GM10847 (cell line): Measurements from ENCODE around the gene KCNQ5.

Experiments used
- POLR2A ChIP-seq: IDR thresholded peaks from 2 replicates; pipeline ENCODE4 v1.6.1; 2011; ENCODE audit not compliant: insufficient read length; ENCODE audit errors: extremely low read depth

Gene KCNQ5

DNA sequence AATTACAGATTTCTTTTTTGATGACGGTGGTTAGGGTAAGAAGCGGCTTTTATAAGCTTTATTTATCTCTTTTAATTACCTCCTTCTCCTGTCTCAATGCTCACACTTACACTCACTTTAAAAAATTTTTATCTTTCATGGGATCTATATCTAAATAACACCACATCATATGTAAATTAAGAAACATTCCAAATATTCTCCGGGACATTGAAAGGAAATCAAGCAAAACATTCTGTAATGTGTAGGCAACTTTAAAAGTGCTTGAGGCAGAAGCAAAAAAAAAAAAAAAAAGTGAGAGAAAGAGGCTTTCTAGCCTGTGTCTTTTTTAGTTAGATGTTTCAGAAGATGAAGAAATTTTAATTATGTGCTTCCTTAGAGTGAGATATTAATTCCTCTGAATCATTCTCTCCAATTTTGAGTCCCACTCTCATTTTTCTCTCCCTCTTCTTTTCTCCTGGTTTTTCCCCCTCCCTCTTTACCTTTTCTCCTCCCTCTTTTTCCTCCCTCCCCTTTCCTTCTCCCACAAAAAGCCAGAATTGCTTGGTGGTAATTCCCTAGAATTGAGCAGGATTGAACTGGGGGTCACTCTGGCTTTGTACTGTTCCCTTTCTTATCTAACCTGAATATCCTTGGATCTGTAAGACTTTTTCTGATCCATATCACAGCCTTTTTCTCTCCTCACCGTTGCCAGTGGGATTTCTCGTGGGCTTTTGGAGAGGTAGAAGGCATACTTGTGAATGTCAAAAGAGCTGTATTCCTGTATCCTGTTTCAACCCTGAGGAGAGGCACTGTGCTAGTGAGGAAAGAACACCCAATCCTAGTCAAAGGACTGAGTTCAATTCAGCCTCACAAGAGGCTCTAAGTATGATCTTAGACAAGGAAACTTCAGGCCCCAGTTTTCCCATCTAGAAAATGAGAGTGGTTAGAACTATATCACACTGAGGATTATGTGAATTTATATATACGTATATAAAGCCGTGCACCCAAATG is 30.4 kb downstream of the KCNQ5 start:
- no peak for TF ChIP-seq POLR2A

GRCh38 chr6:72653026-72653425 is 31.2 kb downstream of the KCNQ5 start:
- TF ChIP-seq POLR2A: no peak

GRCh38 chr6:72654071-72654621 is 32.3 kb downstream of the KCNQ5 start:
- no peak for TF ChIP-seq POLR2A

DNA sequence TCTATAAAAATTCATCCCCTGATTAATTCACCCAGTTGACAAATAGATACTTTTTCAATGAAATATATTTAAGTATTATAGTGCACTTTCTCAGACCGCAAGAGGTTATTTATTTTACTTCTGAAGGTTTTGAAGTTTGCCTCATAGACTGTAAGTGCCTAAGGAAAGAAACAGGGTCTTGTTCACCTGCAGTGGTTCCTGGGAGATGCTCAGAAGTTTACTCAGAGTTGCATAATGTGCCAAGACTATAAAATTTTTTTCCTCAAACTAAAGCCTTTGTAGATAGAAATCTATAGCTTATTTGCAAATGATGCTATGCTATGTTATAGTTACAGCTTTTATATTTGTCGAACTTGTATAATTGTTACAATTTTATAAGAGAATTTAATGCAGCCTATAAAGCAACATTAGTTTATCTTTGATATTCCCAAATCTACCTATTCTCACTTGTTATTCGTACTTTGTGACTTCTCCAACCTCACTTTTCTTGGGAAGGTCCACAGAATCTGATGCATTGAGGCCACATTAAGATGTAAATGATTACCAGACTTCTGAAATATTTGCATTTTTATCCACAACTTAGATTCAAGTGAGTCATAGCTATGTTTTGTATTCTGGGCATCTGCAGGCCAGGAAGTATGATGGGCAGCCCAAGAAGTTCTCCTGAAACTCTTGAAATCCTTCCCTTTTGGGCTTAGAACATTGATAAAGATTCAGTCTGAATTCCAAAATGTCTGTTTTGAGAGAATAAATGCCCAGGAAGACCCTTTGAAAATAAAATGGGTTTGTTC is 35.7 kb downstream of the KCNQ5 start:
- TF ChIP-seq POLR2A: no peak

- TF ChIP-seq POLR2A: no peak
These were observed 37.9 kb downstream of the KCNQ5 start for GRCh38 chr6:72659754-72660153.

GRCh38 chr6:72661411-72661810 is 39.5 kb downstream of the KCNQ5 start:
- TF ChIP-seq POLR2A: no peak

- no peak for TF ChIP-seq POLR2A
These were observed 43.7 kb downstream of the KCNQ5 start for GRCh38 chr6:72665599-72665998.

GRCh38 chr6:72669324-72669723 is 47.5 kb downstream of the KCNQ5 start:
- TF ChIP-seq POLR2A: no peak

GRCh38 chr6:72672906-72673305 is 51.0 kb downstream of the KCNQ5 start:
- TF ChIP-seq POLR2A: no peak

GRCh38 chr6:72674842-72675241 is 53.0 kb downstream of the KCNQ5 start:
- no peak for TF ChIP-seq POLR2A

DNA sequence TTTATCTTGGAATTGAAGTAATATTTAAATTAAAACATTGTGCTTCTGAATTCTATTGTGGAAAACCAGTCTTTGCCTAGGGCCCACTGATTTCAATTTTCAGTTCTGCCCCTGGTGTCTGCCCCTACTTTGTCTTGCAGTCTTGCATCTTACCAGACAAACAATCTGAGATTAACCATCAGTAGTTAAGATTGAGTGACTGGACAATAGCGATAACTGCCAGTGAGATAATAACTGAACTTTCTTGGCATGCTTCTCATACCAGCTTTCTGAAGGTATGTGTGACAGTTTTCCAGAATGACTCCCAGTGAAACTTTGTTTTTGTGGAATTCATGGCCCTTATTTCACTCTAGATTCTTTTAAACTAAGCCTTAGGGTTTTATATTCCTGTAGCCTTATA is 53.5 kb downstream of the KCNQ5 start:
- TF ChIP-seq POLR2A: no peak

GRCh38 chr6:72676995-72677394 is 55.1 kb downstream of the KCNQ5 start:
- TF ChIP-seq POLR2A: no peak

DNA sequence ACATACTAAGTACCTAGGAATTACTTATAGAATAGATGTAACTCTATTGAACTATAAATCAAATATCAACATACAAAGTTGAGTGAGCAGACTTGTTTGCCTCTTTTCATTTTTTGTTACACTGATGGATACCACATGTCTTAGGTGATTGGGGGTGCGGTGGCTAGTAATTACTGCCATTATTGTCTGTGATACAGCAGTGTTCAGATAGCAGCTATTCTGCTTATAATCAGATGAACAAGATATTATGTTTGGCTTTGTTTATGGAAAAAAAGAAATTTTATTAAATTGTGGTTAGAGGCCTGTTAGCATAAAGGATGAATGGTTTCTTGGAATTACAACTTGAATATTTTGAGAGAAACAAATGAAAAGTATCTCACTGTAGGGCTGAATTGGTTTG is 55.9 kb downstream of the KCNQ5 start:
- TF ChIP-seq POLR2A: no peak

GRCh38 chr6:72683797-72684196 is 61.9 kb downstream of the KCNQ5 start:
- TF ChIP-seq POLR2A: no peak

DNA sequence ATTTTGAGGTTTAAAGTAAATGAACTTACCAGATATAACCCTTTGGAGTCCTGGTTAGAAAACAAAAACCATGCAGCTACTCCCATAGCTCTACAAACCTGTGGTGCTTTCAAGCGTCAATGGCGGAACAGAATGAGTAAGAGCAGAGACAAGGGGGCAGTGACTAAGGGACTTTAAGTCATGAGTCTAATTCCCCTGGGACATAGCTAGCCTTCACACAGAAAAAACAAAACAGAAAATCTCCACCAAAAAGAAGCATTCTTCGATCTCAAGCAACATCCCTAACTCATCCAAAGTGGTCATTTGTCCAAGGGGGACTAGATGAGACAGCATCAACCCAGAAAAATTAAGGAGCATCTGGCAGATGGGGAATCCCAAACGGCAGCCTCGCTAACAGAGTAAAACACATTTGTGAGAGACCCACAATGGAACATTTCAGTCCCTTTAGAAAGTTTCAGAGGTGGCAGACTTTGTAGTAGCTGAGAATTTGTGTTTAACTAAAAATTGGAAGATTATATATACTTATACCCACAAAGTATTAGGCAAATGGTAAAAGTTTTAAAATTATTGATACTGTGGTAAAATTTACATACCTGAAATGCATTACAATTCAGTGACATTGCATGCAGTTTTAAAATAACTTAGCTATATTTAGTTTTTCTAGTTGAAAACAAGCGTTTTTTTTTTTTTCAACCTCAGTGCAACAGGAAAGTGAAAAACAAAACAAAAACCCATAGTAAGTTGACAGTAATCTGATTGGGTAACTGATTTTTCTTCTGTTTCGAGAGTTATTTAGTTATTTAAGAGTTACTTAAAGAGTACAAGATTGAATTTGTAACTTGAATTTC is 67.5 kb downstream of the KCNQ5 start:
- TF ChIP-seq POLR2A: no peak

DNA sequence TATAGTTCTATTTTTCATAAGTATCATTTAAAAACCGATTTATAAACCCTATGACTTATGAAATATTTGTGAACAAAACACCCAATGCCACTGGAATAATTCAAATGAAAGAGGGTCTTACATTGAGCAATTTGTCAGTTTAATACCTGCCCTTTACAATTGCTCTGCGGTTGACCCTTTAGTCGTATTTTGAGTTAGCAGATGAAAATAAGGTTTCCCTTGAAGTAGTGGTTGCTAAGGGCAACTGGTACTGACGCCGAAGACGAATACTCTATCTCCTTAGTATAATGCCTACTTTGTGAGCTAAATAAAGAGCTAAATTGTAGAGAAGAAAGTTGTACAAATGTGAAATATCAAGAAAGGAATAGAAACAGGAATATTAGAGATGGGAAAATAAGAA is 69.4 kb downstream of the KCNQ5 start:
- TF ChIP-seq POLR2A: no peak
